Dendritic cell treated with granulocyte-macrophage colony-stimulating factor and Interleukin-4, amounts not matched to agents 40 ng/mL and 50 ng/mL, for 4 days (primary cell): Measurements from ENCODE around the gene PSMB5.

Source experiments
- H3K27ac Mint-ChIP-seq: one replicate; pipeline ENCODE4 v1.8.0; 2022; ENCODE audit warnings: mild to moderate bottlenecking, mixed read lengths
- H3K27me3 Mint-ChIP-seq: one replicate; pipeline ENCODE4 v1.8.0; 2022; ENCODE audit warnings: mild to moderate bottlenecking, mixed read lengths
- H3K36me3 Mint-ChIP-seq: one replicate; pipeline ENCODE4 v1.8.0; 2022; ENCODE audit warnings: low read depth, mixed read lengths
- H3K4me1 Mint-ChIP-seq: one replicate; pipeline ENCODE4 v1.8.0; 2022; ENCODE audit warnings: low read depth, mixed read lengths
- H3K4me3 Mint-ChIP-seq: one replicate; pipeline ENCODE4 v1.8.0; 2022; ENCODE audit warnings: mild to moderate bottlenecking, moderate library complexity, mixed read lengths
- H3K9me3 Mint-ChIP-seq: one replicate; pipeline ENCODE4 v1.8.0; 2022; ENCODE audit warnings: mixed read lengths
- intact Hi-C: fragments of 100-400 bp; cut with micrococcal nuclease; formaldehyde crosslinking; loops from one replicate; pipeline ENCODE4 v1.15.0; 2022

PSMB5 gene

DNA sequence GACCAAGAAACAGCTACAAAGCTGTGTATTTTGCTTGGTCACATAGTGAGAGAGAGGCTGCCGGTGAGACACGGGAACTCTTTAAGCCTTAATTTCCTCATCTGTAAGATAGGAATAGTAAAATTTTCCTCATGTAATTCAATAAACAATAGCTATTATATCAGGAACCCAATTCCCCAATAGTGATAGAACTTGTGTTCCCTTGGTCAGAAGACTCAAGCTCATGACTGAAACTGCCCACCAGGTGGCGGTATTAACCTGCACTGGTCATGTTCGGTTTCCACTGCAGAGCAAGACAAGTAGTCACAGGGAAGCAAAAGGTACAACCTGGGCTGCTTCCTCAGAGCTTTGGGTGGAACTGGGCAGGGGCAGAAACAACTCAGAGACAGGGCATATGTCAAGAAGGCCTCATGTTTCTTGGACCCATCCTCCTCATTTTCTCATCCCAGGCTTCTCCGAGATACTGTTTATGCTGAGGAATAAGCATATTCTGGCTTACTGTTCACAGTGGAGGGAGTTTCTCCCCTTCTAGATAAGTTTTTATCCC is 48.1 kb downstream of the PSMB5 start:
- Mint-ChIP-seq H3K9me3 (no peaks in the 10 kb centered on the region), H3K4me1 (no peaks in the 10 kb centered on the region), H3K4me3 (no peak overlapping the region), H3K27ac (no peak overlapping the region), H3K27me3 (peaks cover 5% of the 10 kb centered on the region), H3K36me3 (peaks cover 32% of the 10 kb centered on the region)
- intact Hi-C loops: loop anchor here (1.0 kb wide), 1 partner anchor 72 kb away; no protein-coding TSS in a partner anchor

GRCh38 chr14:22985894-22986507 is 48.7 kb downstream of the PSMB5 start:
- H3K9me3 Mint-ChIP-seq: no peaks in the 10 kb centered on the region
- H3K36me3 Mint-ChIP-seq: peaks cover 26% of the 10 kb centered on the region
- intact Hi-C loops: loop anchor here (1.0 kb wide), 1 partner anchor 72 kb away; no protein-coding TSS in a partner anchor
- H3K4me1 Mint-ChIP-seq: no peaks in the 10 kb centered on the region
- H3K4me3 Mint-ChIP-seq: no peak overlapping the region
- H3K27me3 Mint-ChIP-seq: peaks cover 11% of the 10 kb centered on the region
- H3K27ac Mint-ChIP-seq: no peak overlapping the region

DNA sequence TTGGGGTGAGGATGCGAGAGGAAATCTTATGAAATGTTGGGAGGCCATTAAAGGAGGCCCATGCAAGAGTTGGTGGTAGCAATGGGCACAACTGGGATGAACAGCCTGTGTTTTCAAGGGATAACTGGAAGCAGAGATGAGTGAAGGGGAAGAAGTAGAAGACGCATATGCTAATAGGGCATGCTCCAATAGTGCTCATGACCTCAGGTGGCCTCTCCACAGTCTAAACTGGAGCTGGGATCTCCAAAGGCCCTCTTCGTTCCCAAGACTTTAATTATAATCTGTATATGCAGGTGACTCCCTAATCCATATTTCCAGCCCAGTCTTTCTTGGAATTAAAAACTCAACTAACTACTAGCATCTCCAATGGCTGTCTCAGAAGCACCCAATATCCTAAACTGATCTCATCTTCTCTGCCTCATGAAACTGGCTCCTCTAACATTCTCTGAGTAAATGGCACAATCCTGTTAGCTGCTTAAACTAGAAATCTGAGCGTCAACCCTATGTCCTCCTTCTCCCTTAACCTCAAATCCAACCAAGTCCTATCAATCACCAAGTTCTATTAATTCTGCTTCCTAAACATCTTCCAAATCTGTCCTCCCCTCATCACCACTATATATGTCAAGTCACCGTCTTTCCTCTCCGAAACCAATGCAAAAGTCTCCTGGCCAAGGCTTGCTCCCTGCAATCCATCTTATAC is 49.6 kb downstream of the PSMB5 start:
- Mint-ChIP-seq H3K4me1 (no peaks in the 10 kb centered on the region), H3K9me3 (no peaks in the 10 kb centered on the region), H3K27me3 (peaks cover 18% of the 10 kb centered on the region), H3K27ac (no peak overlapping the region), H3K36me3 (peaks cover 18% of the 10 kb centered on the region), H3K4me3 (no peak overlapping the region)
- intact Hi-C loops: no loop called here

- intact Hi-C loops: loop anchor here (1.0 to 2.0 kb wide), 3 partner anchors 9 to 425 kb away; no protein-coding TSS in a partner anchor
- Mint-ChIP-seq H3K27me3 (peaks cover 39% of the 10 kb centered on the region), H3K9me3 (no peaks in the 10 kb centered on the region), H3K27ac (no peak within 1 kb of the TSS), H3K4me3 (no peak within 1 kb of the TSS), H3K4me1 (no peaks in the 10 kb centered on the region), H3K36me3 (peaks cover 6% of the 10 kb centered on the region)
Observed at GRCh38 chr14:22982477-22983245, 52.0 kb downstream of the PSMB5 start, which contains the start of gene AJUBA. Gene AJUBA (minus strand): TSS chr14:22982551. CDS start chr14:22982266, 285 bp downstream.

DNA sequence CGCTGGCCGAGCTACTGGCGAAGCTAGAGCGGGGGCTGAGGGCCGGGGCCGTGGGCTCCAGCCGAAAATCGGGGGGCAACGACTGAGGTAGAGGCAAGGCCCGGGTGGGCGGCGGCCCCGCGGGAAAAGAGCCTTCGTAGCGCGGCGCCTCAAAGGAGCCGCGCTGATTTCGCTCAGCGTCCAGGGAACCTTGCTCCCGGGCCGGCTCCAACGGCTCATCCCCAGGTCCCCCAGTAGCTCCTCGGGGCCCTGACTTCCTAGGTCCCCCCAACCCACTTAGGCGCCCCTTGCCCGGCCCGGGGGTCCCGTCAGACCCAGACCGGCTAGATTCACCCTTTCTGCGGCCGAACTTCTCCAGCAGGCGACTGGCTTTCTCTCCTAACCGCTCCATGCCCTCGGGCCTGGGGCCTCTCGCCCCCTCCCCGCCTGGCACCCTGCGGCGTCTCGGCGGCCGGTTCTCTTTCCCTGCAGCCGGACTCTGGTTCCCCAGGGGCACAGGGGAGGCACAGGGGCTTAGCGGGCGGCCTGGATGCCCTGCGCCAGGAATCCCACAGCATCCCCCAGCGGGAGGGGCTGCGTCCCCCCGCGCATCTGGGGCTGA is 52.7 kb downstream of the PSMB5 start:
- H3K4me3 Mint-ChIP-seq: no peak overlapping the region
- intact Hi-C loops: loop anchor here (2.0 kb wide), 1 partner anchor 51 kb away; no protein-coding TSS in a partner anchor
- no peak overlapping the region for H3K27ac Mint-ChIP-seq
- H3K9me3 Mint-ChIP-seq: no peaks in the 10 kb centered on the region
- H3K4me1 Mint-ChIP-seq: no peaks in the 10 kb centered on the region
- H3K27me3 Mint-ChIP-seq: peaks cover 46% of the 10 kb centered on the region
- H3K36me3 Mint-ChIP-seq: no peaks in the 10 kb centered on the region

DNA sequence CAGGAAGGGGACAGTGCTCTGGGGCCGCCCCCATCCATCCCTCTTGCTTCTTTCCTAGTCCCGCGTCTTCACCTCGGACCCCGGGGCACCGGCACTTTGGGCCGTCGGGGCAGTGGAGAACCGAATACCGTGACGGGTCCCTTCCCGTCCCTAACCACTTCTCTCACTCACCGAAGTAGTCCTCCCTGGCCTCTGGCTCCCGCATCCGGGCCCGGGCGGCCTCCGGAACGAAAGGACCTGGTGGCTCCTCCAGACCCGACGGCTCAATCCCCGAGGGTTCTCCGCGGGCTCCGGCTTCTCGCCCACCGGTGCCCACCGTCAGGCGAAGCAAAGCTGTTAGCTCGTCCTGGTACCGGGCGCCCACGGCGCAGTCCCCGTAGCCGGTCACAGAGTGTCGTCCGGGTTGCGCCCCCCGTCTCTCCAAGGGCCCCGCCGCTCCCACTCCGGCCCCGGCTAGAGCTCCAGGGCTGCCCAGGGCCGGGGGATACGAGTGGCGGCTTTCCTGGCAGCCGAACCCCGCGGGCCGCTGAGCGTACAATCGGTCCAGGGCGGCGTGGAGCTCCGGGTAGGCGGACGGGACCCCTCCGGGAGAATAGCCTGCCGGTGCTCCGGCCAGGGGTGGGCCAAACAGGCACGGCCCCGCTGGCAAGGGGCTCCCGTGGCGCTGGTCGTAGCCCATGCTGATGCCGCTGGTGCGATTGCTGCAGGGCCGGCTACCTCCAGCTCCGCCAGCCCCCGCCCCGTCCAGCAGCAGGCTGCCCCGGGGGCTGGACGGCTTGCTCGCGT is 53.4 kb downstream of the PSMB5 start:
- H3K4me3 Mint-ChIP-seq: no peak overlapping the region
- no peak overlapping the region for H3K27ac Mint-ChIP-seq
- H3K36me3 Mint-ChIP-seq: no peaks in the 10 kb centered on the region
- no peaks in the 10 kb centered on the region for H3K9me3 Mint-ChIP-seq
- H3K27me3 Mint-ChIP-seq: peaks cover 52% of the 10 kb centered on the region
- intact Hi-C loops: no loop called here
- H3K4me1 Mint-ChIP-seq: peaks cover 5% of the 10 kb centered on the region

DNA sequence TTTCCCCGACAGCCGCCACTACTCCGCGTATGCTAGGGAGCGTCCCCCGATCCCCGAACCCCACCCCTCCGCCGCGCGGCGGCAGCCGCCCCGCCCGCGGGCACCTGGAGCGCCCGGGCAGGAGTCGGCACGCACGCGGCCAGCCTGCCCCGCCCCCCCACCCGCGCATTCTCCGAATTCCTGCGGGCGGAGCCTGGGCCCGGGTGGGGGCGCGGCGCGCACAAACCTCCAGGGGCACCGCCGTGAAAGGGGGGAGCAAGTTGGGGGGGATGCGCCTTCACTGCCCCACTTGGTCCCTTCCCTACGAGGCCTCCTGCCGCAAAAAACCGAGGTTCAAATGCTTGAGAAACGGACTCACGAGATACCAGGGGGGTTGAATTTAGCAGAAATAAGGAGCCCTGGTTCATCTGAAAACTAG is 54.0 kb downstream of the PSMB5 start:
- Mint-ChIP-seq H3K4me3 (peak overlapping the region; percentile 11), H3K27ac (no peak overlapping the region), H3K36me3 (no peaks in the 10 kb centered on the region), H3K9me3 (no peaks in the 10 kb centered on the region), H3K4me1 (peaks cover 5% of the 10 kb centered on the region), H3K27me3 (peaks cover 52% of the 10 kb centered on the region)
- intact Hi-C loops: no loop called here

- no peaks in the 10 kb centered on the region for H3K9me3 Mint-ChIP-seq
- no peak overlapping the region for H3K4me3 Mint-ChIP-seq
- H3K27me3 Mint-ChIP-seq: peaks cover 52% of the 10 kb centered on the region
- intact Hi-C loops: no loop called here
- H3K27ac Mint-ChIP-seq: no peak overlapping the region
- H3K36me3 Mint-ChIP-seq: no peaks in the 10 kb centered on the region
- H3K4me1 Mint-ChIP-seq: peaks cover 5% of the 10 kb centered on the region
Observed at GRCh38 chr14:22979748-22980392, 54.8 kb downstream of the PSMB5 start.

GRCh38 chr14:22978981-22979671 is 55.6 kb downstream of the PSMB5 start:
- Mint-ChIP-seq H3K36me3 (no peaks in the 10 kb centered on the region), H3K27ac (no peak overlapping the region), H3K9me3 (no peaks in the 10 kb centered on the region), H3K27me3 (peaks cover 55% of the 10 kb centered on the region), H3K4me3 (no peak overlapping the region), H3K4me1 (peaks cover 5% of the 10 kb centered on the region)
- intact Hi-C loops: no loop called here

GRCh38 chr14:22978487-22978837 is 56.2 kb downstream of the PSMB5 start:
- Mint-ChIP-seq H3K4me1 (peaks cover 5% of the 10 kb centered on the region), H3K27me3 (peaks cover 57% of the 10 kb centered on the region), H3K27ac (no peak overlapping the region), H3K4me3 (no peak overlapping the region), H3K36me3 (no peaks in the 10 kb centered on the region), H3K9me3 (no peaks in the 10 kb centered on the region)
- intact Hi-C loops: no loop called here

DNA sequence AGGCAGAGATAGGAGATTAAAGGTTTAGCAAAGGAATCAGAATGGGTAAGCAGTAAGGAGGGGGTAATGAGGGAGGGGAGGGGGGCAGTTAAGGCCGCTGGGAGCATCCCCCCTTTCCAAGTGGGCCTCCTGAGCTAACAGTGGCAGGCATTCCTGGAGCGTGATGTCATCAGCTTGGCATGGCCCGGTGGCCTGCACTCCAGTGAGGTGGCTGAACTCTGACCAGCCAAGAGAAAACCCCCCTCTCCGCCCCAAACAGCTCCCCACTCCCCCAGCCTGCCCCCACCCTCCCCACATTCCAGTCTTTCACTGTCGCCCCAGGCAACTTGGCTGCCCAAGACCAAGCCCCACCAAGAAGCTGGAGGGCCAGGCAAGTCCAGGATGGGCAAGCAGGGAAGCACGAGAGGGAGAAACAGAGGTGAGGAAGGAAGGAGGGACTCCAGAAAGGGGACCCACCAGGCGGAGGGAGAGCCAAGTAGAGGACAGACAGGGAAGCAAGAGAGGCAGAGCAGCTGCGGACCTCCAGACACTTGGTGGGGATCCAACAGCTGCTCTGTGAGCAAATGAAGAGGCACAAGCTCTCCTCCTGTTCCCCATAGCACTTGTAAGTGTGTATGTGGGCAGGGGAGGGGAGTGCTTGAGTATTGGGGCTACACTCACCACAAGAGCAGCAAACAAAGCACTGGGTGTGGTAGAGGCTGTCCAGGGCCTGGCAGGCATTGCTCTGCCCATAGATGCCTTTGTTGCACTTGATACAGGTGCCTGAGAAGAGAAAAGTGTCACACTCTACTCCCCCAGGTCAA is 56.8 kb downstream of the PSMB5 start:
- peaks cover 59% of the 10 kb centered on the region for H3K27me3 Mint-ChIP-seq
- H3K27ac Mint-ChIP-seq: no peak overlapping the region
- no peak overlapping the region for H3K4me3 Mint-ChIP-seq
- H3K36me3 Mint-ChIP-seq: no peaks in the 10 kb centered on the region
- no peaks in the 10 kb centered on the region for H3K9me3 Mint-ChIP-seq
- intact Hi-C loops: no loop called here
- H3K4me1 Mint-ChIP-seq: peaks cover 5% of the 10 kb centered on the region

GRCh38 chr14:22977434-22977683 is 57.3 kb downstream of the PSMB5 start:
- intact Hi-C loops: no loop called here
- H3K4me3 Mint-ChIP-seq: no peak overlapping the region
- no peaks in the 10 kb centered on the region for H3K36me3 Mint-ChIP-seq

More at GRCh38 chr14:22977434-22977683, 57.3 kb downstream of the PSMB5 start:
- no peaks in the 10 kb centered on the region for H3K9me3 Mint-ChIP-seq
- peaks cover 5% of the 10 kb centered on the region for H3K4me1 Mint-ChIP-seq
- H3K27ac Mint-ChIP-seq: no peak overlapping the region
- H3K27me3 Mint-ChIP-seq: peaks cover 59% of the 10 kb centered on the region
